Effector memory CD8-positive, alpha-beta T cell (primary cell): ENCODE data around the gene CEACAM1.
"Not testable (repeated sequence)": the region's sequence is repeated elsewhere in the genome, so short reads cannot be mapped to it uniquely, and the experiment has no call there.

ENCODE experiments used
- ATAC-seq: fragments of 150-1000 bp; cut with Tn5 transposase; replicated peaks from 2 replicates; pipeline ENCODE4 v1.10.0; 2021; ENCODE audit warnings: mild to moderate bottlenecking, moderate library complexity
- DNase-seq, 3 experiments: peaks; one replicate each; pipeline ENCODE4 v3.0.0; 2021
- H3K27ac Mint-ChIP-seq, 2 donors: one replicate each; pipeline ENCODE4 v1.8.0; 2022; ENCODE audit warnings: mild to moderate bottlenecking in 2 of 2, mixed read lengths in 2 of 2, moderate library complexity in 2 of 2
- H3K27me3 Mint-ChIP-seq, 2 donors: one replicate each; pipeline ENCODE4 v1.8.0; 2022; ENCODE audit warnings: mixed read lengths in 2 of 2
- H3K36me3 Mint-ChIP-seq: one replicate; pipeline ENCODE4 v1.8.0; 2022; ENCODE audit warnings: mild to moderate bottlenecking, moderate library complexity, mixed read lengths; ENCODE audit not compliant: insufficient read depth
- H3K4me1 Mint-ChIP-seq, 2 donors: one replicate each; pipeline ENCODE4 v1.8.0; 2022; ENCODE audit warnings: low read depth in 2 of 2, mixed read lengths in 2 of 2
- H3K4me3 Mint-ChIP-seq, 2 donors: one replicate each; pipeline ENCODE4 v1.8.0; 2022; ENCODE audit warnings: mild to moderate bottlenecking in 2 of 2, mixed read lengths in 2 of 2, moderate library complexity in 2 of 2
- H3K9me3 Mint-ChIP-seq, 2 donors: one replicate each; pipeline ENCODE4 v1.8.0; 2022; ENCODE audit warnings: mixed read lengths in 2 of 2

Gene CEACAM1

GRCh38 chr19:42472402-42473147 lies 55.7 kb downstream of the CEACAM1 start:
- H3K36me3 Mint-ChIP-seq = no peaks in the 10 kb centered on the region
- DNase-seq = no peak
- no peak for ATAC-seq
- peaks cover 0 to 11% of the 10 kb centered on the region in 2 donors for H3K27me3 Mint-ChIP-seq
- peaks cover 0 to 2% of the 10 kb centered on the region in 2 donors for H3K4me1 Mint-ChIP-seq
- no peaks in the 10 kb centered on the region for H3K9me3 Mint-ChIP-seq
- no peak overlapping the region for H3K27ac Mint-ChIP-seq
- H3K4me3 Mint-ChIP-seq = no peak overlapping the region

GRCh38 chr19:42471554-42472249 lies 56.6 kb downstream of the CEACAM1 start:
- Mint-ChIP-seq H3K4me1 (peaks cover 0 to 2% of the 10 kb centered on the region in 2 donors), H3K27me3 (peaks cover 7 to 17% of the 10 kb centered on the region in 2 donors), H3K36me3 (no peaks in the 10 kb centered on the region), H3K4me3 (no peak overlapping the region), H3K27ac (no peak overlapping the region), H3K9me3 (no peaks in the 10 kb centered on the region)
- ATAC-seq (no peak), DNase-seq (no peak)

GRCh38 chr19:42469311-42470235 lies 58.7 kb downstream of the CEACAM1 start:
- H3K36me3 Mint-ChIP-seq = no peaks in the 10 kb centered on the region
- ATAC-seq (no peak), DNase-seq (no peak)
- peaks cover 10 to 18% of the 10 kb centered on the region in 2 donors for H3K27me3 Mint-ChIP-seq
- peak overlapping the region in 1 of 2 donors; percentile 24 for H3K27ac Mint-ChIP-seq
- peaks cover 0 to 2% of the 10 kb centered on the region in 2 donors for H3K4me1 Mint-ChIP-seq
- no peak overlapping the region for H3K4me3 Mint-ChIP-seq
- H3K9me3 Mint-ChIP-seq = no peaks in the 10 kb centered on the region

- Mint-ChIP-seq H3K27ac (peak overlapping the region in 1 of 2 donors; percentile 55), H3K9me3 (no peaks in the 10 kb centered on the region), H3K27me3 (peaks cover 10 to 18% of the 10 kb centered on the region in 2 donors), H3K36me3 (no peaks in the 10 kb centered on the region), H3K4me1 (peaks cover 0 to 2% of the 10 kb centered on the region in 2 donors), H3K4me3 (no peak overlapping the region)
- no peak for DNase-seq
- no peak for ATAC-seq
Observed at GRCh38 chr19:42468273-42468796, 59.9 kb downstream of the CEACAM1 start.

- DNase-seq (no peak), ATAC-seq (no peak)
- Mint-ChIP-seq H3K4me3 (no peak overlapping the region), H3K27me3 (peaks cover 10 to 12% of the 10 kb centered on the region in 2 donors), H3K36me3 (no peaks in the 10 kb centered on the region), H3K27ac (no peak overlapping the region), H3K9me3 (no peaks in the 10 kb centered on the region), H3K4me1 (peaks cover 0 to 2% of the 10 kb centered on the region in 2 donors)
Observed at GRCh38 chr19:42467183-42467760, 61.0 kb downstream of the CEACAM1 start.

GRCh38 chr19:42466521-42467182 lies 61.6 kb downstream of the CEACAM1 start:
- DNase-seq (no peak), ATAC-seq (no peak)
- H3K27me3 Mint-ChIP-seq = peaks cover 10 to 12% of the 10 kb centered on the region in 2 donors
- H3K36me3 Mint-ChIP-seq = no peaks in the 10 kb centered on the region
- no peaks in the 10 kb centered on the region for H3K9me3 Mint-ChIP-seq
- H3K4me1 Mint-ChIP-seq = peaks cover 0 to 2% of the 10 kb centered on the region in 2 donors
- H3K4me3 Mint-ChIP-seq = no peak overlapping the region
- no peak overlapping the region for H3K27ac Mint-ChIP-seq

GRCh38 chr19:42465827-42466280 lies 62.4 kb downstream of the CEACAM1 start:
- Mint-ChIP-seq H3K27me3 (peaks cover 10 to 12% of the 10 kb centered on the region in 2 donors), H3K9me3 (no peaks in the 10 kb centered on the region), H3K27ac (no peak overlapping the region), H3K36me3 (no peaks in the 10 kb centered on the region), H3K4me1 (peaks cover 0 to 2% of the 10 kb centered on the region in 2 donors), H3K4me3 (no peak overlapping the region)
- peak; percentile 35 for ATAC-seq
- DNase-seq = no peak

- no peak overlapping the region for H3K4me3 Mint-ChIP-seq
- H3K27ac Mint-ChIP-seq = no peak overlapping the region
- peaks cover 2 to 4% of the 10 kb centered on the region in 2 donors for H3K27me3 Mint-ChIP-seq
- H3K36me3 Mint-ChIP-seq = peaks cover 2% of the 10 kb centered on the region
- no peak for ATAC-seq
- no peak for DNase-seq
- no peaks in the 10 kb centered on the region for H3K4me1 Mint-ChIP-seq
- H3K9me3 Mint-ChIP-seq = no peaks in the 10 kb centered on the region
Observed at GRCh38 chr19:42461700-42462324, 66.5 kb downstream of the CEACAM1 start.

- H3K4me3 Mint-ChIP-seq, H3K36me3 Mint-ChIP-seq, H3K27me3 Mint-ChIP-seq, H3K27ac Mint-ChIP-seq, ATAC-seq, DNase-seq, H3K4me1 Mint-ChIP-seq, H3K9me3 Mint-ChIP-seq: not testable (repeated sequence)
Observed at GRCh38 chr19:42461231-42461630, 67.0 kb downstream of the CEACAM1 start.

- Mint-ChIP-seq H3K27me3 (no peaks in the 10 kb centered on the region), H3K4me3 (no peak overlapping the region), H3K9me3 (no peaks in the 10 kb centered on the region), H3K27ac (no peak overlapping the region), H3K36me3 (peaks cover 2% of the 10 kb centered on the region), H3K4me1 (no peaks in the 10 kb centered on the region)
- no peak for DNase-seq
- no peak for ATAC-seq
Observed at GRCh38 chr19:42459926-42460325, 68.4 kb downstream of the CEACAM1 start.
